K562 (cell line): ENCODE measurements around the gene AP3B2. TPM values are rescaled to one million over a fixed set of nuclear protein-coding genes. Genes with fewer than 3 reads are reported as not detected.

ENCODE experiments used
- ARID1B ChIP-seq: fragments of 450-650 bp; IDR thresholded peaks from 2 replicates; pipeline ENCODE4 v1.6.1; 2016; ENCODE audit warnings: antibody characterized with exemption, mild to moderate bottlenecking, inconsistent platforms
- CTBP1 ChIP-seq: fragments of 450-650 bp; IDR thresholded peaks from 2 replicates; pipeline ENCODE4 v1.6.1; 2016; ENCODE audit warnings: borderline replicate concordance
- JUN ChIP-seq, 2 experiments: sonication (generic) in 1 of 2; formaldehyde crosslinking in 1 of 2; IDR thresholded peaks; 2 replicates each; pipeline versions ENCODE4 v1.6.1 to v1.8.0; 2012 to 2022; ENCODE audit warnings: borderline replicate concordance in 2 of 2, mild to moderate bottlenecking in 2 of 2, improper control_type of control experiment in 1 of 2, low read depth in 1 of 2, low read length in 1 of 2, missing genetic modification reagents in 1 of 2
- KDM1A ChIP-seq, 2 experiments: fragments of 450-650 bp; IDR thresholded peaks; 2 replicates each; pipeline ENCODE4 v1.6.1; 2016; ENCODE audit warnings: mild to moderate bottlenecking in 2 of 2
- MTA2 ChIP-seq: fragments of 450-650 bp; IDR thresholded peaks from 2 replicates; pipeline ENCODE4 v1.6.1; 2016; ENCODE audit warnings: low read depth
- PHB ChIP-seq: fragments of 250-450 bp; sonication (Bioruptor Pico); IDR thresholded peaks from 2 replicates; pipeline ENCODE4 v1.5.0; 2021
- POLR2G ChIP-seq: fragments of 200-400 bp; formaldehyde crosslinking; IDR thresholded peaks from 2 replicates; pipeline ENCODE4 v1.6.1; 2017; ENCODE audit warnings: low read depth, mild to moderate bottlenecking, antibody characterized with exemption, low read length, moderate library complexity
- POLR3G ChIP-seq: IDR thresholded peaks from 2 replicates; pipeline ENCODE4 v1.6.1; 2011; ENCODE audit not compliant: insufficient read length, insufficient replicate concordance; ENCODE audit errors: extremely low read depth
- PTTG1 ChIP-seq: fragments of 450-650 bp; IDR thresholded peaks from 2 replicates; pipeline ENCODE4 v1.6.1; 2016; ENCODE audit warnings: low read depth, mild to moderate bottlenecking, missing genetic modification characterization, missing compliant biosample characterization
- ZNF224 ChIP-seq: sonication (generic); formaldehyde crosslinking; IDR thresholded peaks from 2 replicates; pipeline ENCODE4 v1.8.0; 2022; ENCODE audit warnings: mild to moderate bottlenecking, missing genetic modification reagents
- ZNF79 ChIP-seq: fragments of 250-450 bp; sonication (Bioruptor Pico); IDR thresholded peaks from 2 replicates; pipeline ENCODE4 v1.4.0; 2020; ENCODE audit warnings: low read depth, mild to moderate bottlenecking, moderate library complexity
- polyA plus RNA-seq, 8 experiments: library from polyadenylated mRNA; depleted of rRNA in 4 of 8; stranded (reverse) in 5 of 8; unstranded in 3 of 8; fragments of >200 nt; fragmentation: Nextera tagmentation in 2 of 8; fragmentation: Illumina TruSeq in 1 of 8; extraction: Ambion mirVana in 2 of 8; extraction: Trizol in 1 of 8; gene quantifications; 2 replicates each; pipeline versions ENCODE4 v1.2.1 to v1.2.3, GENCODE V29; 2011 to 2014; ENCODE audit warnings: inconsistent platforms in 1 of 8, missing spikeins in 1 of 8
- total RNA-seq, 7 experiments: library from RNA; depleted of rRNA in 6 of 7; stranded (reverse); fragments of >200 nt in 6 of 7; fragmentation: Illumina TruSeq in 2 of 7; extraction: Trizol in 2 of 7; gene quantifications; 2 replicates each; pipeline versions ENCODE4 v1.2.1 to v1.2.3, GENCODE V29; 2011 to 2021; ENCODE audit warnings: low replicate concordance in 1 of 7
- TF ChIP-seq, protein P1 (sequence below): fragments of 200-800 bp; sonication (Bioruptor generic); IDR thresholded peaks from 2 replicates; pipeline ENCODE4 v1.6.1; 2016; ENCODE audit warnings: missing genetic modification characterization, missing compliant biosample characterization
- TF ChIP-seq, protein P2 (sequence below): fragments of 450-650 bp; IDR thresholded peaks from 2 replicates; pipeline ENCODE4 v1.6.1; 2016
- TF ChIP-seq, protein P3 (sequence below): fragments of 200-400 bp; formaldehyde crosslinking; IDR thresholded peaks from 2 replicates; pipeline ENCODE4 v1.6.1; 2017; ENCODE audit warnings: mild to moderate bottlenecking, low read depth, low read length, moderate library complexity

The AP3B2 gene
- total and polyA plus RNA-seq, 9 of the 15 experiments (the other 6 are each of a cell fraction or from before 2014, with no cell fraction given), result 0.03 to 0.15 (median 0.10) TPM; not detected in 2

DNA sequence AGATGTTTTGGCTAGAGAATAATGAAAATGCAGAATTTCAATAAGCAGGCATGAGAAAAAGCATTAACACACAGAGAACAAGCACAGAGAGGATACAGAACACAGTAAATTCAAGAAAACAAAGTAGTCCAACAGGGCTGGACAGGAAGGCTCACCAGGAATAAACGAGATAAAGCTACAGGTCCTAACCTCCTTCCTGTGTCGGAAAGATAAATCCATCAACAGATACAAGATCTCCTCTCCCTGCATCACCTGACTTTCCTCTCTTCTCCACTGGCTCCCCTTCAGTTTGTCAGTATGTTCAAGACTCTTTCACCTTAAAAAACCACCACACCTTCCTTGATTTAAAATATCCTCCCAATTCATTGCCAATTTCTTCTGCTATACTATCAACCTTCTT lies 73.9 kb downstream of the AP3B2 start (continued):
- TF ChIP-seq, protein P1, sequence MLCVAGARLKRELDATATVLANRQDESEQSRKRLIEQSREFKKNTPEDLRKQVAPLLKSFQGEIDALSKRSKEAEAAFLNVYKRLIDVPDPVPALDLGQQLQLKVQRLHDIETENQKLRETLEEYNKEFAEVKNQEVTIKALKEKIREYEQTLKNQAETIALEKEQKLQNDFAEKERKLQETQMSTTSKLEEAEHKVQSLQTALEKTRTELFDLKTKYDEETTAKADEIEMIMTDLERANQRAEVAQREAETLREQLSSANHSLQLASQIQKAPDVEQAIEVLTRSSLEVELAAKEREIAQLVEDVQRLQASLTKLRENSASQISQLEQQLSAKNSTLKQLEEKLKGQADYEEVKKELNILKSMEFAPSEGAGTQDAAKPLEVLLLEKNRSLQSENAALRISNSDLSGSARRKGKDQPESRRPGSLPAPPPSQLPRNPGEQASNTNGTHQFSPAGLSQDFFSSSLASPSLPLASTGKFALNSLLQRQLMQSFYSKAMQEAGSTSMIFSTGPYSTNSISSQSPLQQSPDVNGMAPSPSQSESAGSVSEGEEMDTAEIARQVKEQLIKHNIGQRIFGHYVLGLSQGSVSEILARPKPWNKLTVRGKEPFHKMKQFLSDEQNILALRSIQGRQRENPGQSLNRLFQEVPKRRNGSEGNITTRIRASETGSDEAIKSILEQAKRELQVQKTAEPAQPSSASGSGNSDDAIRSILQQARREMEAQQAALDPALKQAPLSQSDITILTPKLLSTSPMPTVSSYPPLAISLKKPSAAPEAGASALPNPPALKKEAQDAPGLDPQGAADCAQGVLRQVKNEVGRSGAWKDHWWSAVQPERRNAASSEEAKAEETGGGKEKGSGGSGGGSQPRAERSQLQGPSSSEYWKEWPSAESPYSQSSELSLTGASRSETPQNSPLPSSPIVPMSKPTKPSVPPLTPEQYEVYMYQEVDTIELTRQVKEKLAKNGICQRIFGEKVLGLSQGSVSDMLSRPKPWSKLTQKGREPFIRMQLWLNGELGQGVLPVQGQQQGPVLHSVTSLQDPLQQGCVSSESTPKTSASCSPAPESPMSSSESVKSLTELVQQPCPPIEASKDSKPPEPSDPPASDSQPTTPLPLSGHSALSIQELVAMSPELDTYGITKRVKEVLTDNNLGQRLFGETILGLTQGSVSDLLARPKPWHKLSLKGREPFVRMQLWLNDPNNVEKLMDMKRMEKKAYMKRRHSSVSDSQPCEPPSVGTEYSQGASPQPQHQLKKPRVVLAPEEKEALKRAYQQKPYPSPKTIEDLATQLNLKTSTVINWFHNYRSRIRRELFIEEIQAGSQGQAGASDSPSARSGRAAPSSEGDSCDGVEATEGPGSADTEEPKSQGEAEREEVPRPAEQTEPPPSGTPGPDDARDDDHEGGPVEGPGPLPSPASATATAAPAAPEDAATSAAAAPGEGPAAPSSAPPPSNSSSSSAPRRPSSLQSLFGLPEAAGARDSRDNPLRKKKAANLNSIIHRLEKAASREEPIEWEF (CRISPR knock-in tag), result no peak
- TF ChIP-seq, protein P2, sequence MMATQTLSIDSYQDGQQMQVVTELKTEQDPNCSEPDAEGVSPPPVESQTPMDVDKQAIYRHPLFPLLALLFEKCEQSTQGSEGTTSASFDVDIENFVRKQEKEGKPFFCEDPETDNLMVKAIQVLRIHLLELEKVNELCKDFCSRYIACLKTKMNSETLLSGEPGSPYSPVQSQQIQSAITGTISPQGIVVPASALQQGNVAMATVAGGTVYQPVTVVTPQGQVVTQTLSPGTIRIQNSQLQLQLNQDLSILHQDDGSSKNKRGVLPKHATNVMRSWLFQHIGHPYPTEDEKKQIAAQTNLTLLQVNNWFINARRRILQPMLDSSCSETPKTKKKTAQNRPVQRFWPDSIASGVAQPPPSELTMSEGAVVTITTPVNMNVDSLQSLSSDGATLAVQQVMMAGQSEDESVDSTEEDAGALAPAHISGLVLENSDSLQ, result peak; percentile 60; the same call in 1 of the 2 replicates
- TF ChIP-seq PTTG1 (tag) (no peak), POLR2G (no peak), ZNF224 (no peak), ZNF79 (no peak), JUN (IDR thresholded peaks at IDR 0.05; ENCODE audit: borderline replicate concordance, low read depth, low read length) (no peak), JUN (CRISPR knock-in tag; IDR thresholded peaks at IDR 0.05; ENCODE audit: borderline replicate concordance) (no peak), MTA2 (peak; percentile 59; the same call in 1 of the 2 replicates), POLR3G (no peak), KDM1A (IDR thresholded peaks at IDR 0.05) (peak in 1 of 2 experiments; percentile 50; a peak in 3 of 4 replicates), PHB (CRISPR knock-in tag) (no peak), ARID1B (peak; percentile 89), CTBP1 (peak; percentile 92)
- TF ChIP-seq, protein P3, sequence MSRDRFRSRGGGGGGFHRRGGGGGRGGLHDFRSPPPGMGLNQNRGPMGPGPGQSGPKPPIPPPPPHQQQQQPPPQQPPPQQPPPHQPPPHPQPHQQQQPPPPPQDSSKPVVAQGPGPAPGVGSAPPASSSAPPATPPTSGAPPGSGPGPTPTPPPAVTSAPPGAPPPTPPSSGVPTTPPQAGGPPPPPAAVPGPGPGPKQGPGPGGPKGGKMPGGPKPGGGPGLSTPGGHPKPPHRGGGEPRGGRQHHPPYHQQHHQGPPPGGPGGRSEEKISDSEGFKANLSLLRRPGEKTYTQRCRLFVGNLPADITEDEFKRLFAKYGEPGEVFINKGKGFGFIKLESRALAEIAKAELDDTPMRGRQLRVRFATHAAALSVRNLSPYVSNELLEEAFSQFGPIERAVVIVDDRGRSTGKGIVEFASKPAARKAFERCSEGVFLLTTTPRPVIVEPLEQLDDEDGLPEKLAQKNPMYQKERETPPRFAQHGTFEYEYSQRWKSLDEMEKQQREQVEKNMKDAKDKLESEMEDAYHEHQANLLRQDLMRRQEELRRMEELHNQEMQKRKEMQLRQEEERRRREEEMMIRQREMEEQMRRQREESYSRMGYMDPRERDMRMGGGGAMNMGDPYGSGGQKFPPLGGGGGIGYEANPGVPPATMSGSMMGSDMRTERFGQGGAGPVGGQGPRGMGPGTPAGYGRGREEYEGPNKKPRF, result no peak
